Erythroblast (primary cell): Measurements from ENCODE around the gene SOAT2.
"Not testable (repeated sequence)": the region's sequence is repeated elsewhere in the genome, so short reads cannot be mapped to it uniquely, and the experiment has no call there.

Experiments
- DNase-seq, 2 experiments: peaks; one replicate each; lab custom pipeline; 2025; lab: John Stamatoyannopoulos, UW
- GATA1 ChIP-seq: IDR thresholded peaks from 2 replicates; pipeline ENCODE4 v1.6.1; 2011; ENCODE audit warnings: low read depth, mild to moderate bottlenecking, control low read depth, low read length, moderate library complexity
- POLR2A ChIP-seq: IDR thresholded peaks from 2 replicates; pipeline ENCODE4 v1.6.1; 2011; ENCODE audit warnings: mild to moderate bottlenecking, low read length

Gene SOAT2

DNA sequence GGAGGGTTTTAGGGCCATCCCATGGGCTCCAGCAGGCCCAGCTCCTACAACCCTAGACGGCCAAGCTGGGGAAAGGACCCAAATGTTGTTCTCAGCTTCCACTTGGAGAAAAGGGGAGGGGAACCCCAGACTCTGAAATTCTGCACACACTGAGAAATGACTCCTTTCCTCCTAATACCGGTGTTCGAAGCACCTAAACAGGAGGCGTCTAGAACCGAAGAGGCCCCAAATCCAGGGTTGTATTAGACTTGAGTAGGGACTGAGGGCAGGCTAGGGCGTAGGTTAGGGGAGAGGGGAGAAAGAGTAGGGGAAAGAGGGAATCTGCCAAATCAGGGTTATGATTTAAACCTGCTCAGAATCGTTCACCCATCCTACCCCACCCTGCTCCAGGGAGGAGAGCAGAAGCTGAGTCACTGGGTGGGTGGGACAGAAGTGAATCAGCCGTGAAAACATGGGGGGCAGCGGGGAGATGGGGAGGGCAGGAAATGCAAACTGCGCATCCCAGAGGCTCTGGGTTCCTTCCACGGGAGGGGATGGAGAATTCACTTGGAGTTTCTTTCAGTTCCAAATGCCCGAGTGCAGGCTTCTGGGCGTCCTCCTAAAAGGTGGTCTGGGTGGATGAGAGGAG is 4.8 kb upstream of the SOAT2 start:
- no peak for DNase-seq
- TF ChIP-seq POLR2A (no peak), GATA1 (no peak)

GRCh38 chr12:53099071-53099882 is 4.0 kb upstream of the SOAT2 start:
- peak; percentile 75 to 87 for DNase-seq
- TF ChIP-seq GATA1, result no peak
- no peak for TF ChIP-seq POLR2A

DNA sequence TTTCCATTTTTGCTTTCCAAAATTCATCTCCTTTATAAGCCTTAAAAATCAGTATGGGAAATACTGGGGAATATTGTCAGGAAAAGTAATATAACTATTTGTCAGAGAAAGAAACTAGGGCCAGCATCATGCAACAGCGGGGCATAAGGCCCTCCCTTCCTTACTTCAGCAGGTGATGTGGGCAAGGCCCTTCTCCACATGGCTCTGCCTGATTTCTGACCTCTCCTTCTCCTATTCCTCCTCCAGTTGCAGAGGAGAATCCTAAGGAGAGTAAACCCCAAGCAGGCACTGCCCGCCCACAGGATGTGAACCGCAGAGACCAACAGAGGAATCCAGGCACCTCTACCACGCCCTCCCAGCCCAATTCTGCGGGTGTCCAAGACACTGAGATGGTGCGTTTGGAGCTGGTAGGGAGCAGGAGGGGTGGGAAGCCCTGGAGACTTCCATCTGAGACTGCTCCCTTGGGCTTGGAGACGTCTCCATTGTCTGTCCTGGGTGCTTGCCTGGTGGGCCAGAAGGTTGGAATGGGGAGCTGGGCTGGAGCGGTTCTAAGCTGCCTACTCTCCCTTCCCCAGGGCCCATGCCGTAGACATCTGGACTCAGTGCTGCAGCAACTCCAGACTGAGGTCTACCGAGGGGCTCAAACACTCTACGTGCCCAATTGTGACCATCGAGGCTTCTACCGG is 2.7 kb upstream of the SOAT2 start:
- TF ChIP-seq POLR2A, result no peak
- TF ChIP-seq GATA1, result no peak
- DNase-seq, result no peak

DNA sequence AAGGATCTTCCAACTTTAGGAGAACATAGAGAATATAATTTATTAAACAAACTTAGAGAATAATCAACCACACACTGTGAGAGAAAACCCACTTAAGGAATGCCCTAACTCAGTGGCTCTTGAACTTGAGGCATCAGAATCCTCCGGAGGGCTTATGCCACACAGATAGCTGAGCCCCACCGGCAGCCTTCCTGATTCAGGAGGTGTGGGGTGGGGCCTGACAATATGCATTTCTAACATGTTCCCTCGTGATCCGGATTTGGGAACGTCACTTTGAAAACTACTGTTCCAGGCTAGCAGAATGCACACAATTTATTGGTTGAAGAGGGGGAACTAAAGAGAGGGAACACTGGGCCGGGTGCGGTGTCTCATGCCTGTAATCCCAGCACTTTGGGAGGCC is 2.0 kb upstream of the SOAT2 start:
- no peak for DNase-seq
- no peak for TF ChIP-seq GATA1
- TF ChIP-seq POLR2A, result no peak

- TF ChIP-seq POLR2A (no peak), GATA1 (no peak)
These were observed 1.1 kb upstream of the SOAT2 start for GRCh38 chr12:53101931-53102781.

DNA sequence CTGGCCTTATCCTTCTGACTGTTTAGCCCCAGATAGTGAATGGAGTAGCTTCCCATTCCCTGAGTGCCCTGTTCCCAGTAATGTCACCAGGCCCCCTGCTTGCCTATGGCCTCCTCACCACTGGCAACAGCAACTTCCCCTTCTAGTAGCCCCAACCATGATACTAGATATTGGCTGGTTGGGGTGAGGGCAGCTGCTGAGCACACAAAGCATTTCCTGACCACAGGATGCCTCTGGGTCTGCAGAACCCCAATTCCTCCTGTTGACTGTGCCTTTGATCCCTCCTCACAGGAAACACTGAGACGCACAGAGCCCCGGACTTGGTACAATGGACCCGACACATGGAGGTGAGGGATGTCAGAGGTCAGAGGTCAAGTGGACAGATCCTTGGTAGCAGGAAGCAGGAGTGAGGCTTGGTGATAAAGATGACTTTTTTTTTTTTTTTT is 597 bp downstream of the SOAT2 start:
- no peak for DNase-seq
- TF ChIP-seq POLR2A, result no peak

More at GRCh38 chr12:53101931-53102781, 1.1 kb upstream of the SOAT2 start:
- DNase-seq, result no peak

- no peak for DNase-seq
- TF ChIP-seq POLR2A (no peak), GATA1 (no peak)
These were observed 2.0 kb downstream of the SOAT2 start for GRCh38 chr12:53105256-53105655.

GRCh38 chr12:53105712-53106439 is 2.6 kb downstream of the SOAT2 start:
- TF ChIP-seq POLR2A, result no peak
- no peak for TF ChIP-seq GATA1
- DNase-seq, result no peak

- DNase-seq, result no peak
- TF ChIP-seq GATA1 (no peak), POLR2A (no peak)
These were observed 3.8 kb downstream of the SOAT2 start for GRCh38 chr12:53107122-53107521.

GRCh38 chr12:53112431-53112830 is 9.1 kb downstream of the SOAT2 start:
- DNase-seq, result not testable (repeated sequence)

DNA sequence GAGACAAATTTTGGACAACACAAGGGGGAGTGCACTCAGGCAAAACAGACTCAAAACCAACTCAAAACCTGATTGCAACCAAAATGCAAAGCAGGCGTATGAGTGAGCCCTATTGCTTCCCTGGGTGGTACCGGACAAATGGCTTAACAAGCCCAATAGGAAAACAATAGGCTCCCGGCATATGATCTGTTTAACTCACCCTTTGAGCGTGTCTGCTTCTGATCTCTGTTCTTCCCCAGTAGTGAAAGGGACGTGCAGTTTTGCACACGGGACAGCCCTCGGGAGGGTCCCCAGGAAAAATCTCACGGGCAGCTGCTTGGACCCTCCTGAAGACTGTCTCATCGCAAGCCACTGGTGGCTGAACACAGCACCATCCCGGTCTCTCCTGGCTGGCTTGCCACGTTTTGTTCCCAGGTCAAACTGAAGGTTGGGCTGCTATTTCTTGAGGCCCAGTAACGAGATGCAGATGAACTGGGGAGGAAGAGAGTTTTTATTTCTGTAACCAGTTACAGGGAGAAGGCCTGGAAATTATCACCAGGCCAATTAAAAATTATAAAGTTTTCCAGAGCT is 9.9 kb downstream of the SOAT2 start:
- no peak for TF ChIP-seq POLR2A
- no peak for TF ChIP-seq GATA1
- DNase-seq, result no peak

- DNase-seq, result no peak
- TF ChIP-seq GATA1 (no peak), POLR2A (no peak)
These were observed 10.7 kb downstream of the SOAT2 start for GRCh38 chr12:53113951-53114350.
